GM10248 (cell line): ENCODE data around the gene ZBED4.

Experiments used
- CTCF ChIA-PET: fragments of 300-600 bp; sonication (Branson Sonifier 250); formaldehyde crosslinking; extraction: SDS; loops from one replicate; lab custom pipeline; 2021; ENCODE audit warnings: antibody characterized with exemption; lab: Yijun Ruan, JAX
- POLR2A ChIA-PET: fragments of 350-650 bp; sonication (Branson Sonifier 250); formaldehyde crosslinking; extraction: SDS; loops from one replicate; lab custom pipeline; 2020; ENCODE audit warnings: antibody characterized with exemption; lab: Yijun Ruan, JAX
- DNase-seq: peaks from one replicate; pipeline ENCODE4 v3.0.0; 2012; ENCODE audit errors: extremely low spot score
- CTCF ChIP-seq: IDR thresholded peaks from 2 replicates; pipeline ENCODE4 v1.5.1; 2012; ENCODE audit warnings: mild to moderate bottlenecking, low read depth; ENCODE audit errors: extremely low read depth, missing control alignments, control extremely low read depth

Gene ZBED4

GRCh38 chr22:49873228-49873940 lies 19.7 kb downstream of the ZBED4 start:
- ChIA-PET POLR2A (no interaction called here), CTCF (interaction anchor here (1.1 kb wide), 1 partner anchor 12 kb away, joined by 3 read pairs; no protein-coding TSS in a partner anchor)
- DNase-seq = no peak
- TF ChIP-seq CTCF = no peak

- TF ChIP-seq CTCF = no peak
- ChIA-PET CTCF (no interaction called here), POLR2A (no interaction called here)
- no peak for DNase-seq
These were observed 24.0 kb downstream of the ZBED4 start for GRCh38 chr22:49877642-49878041.

- CTCF ChIA-PET = no interaction called here
These were observed 24.6 kb downstream of the ZBED4 start for GRCh38 chr22:49878206-49878605.

GRCh38 chr22:49879871-49880270 lies 26.2 kb downstream of the ZBED4 start:
- ChIA-PET CTCF (interaction anchor here (2.0 to 3.2 kb wide), 2 partner anchors 12 to 21 kb away, joined by 6 to 18 read pairs; no protein-coding TSS in a partner anchor), POLR2A (no interaction called here)
- no peak for DNase-seq
- TF ChIP-seq CTCF = no peak

More at GRCh38 chr22:49878206-49878605, 24.6 kb downstream of the ZBED4 start:
- POLR2A ChIA-PET = no interaction called here
- DNase-seq = no peak
- no peak for TF ChIP-seq CTCF

- peak; percentile 69 for DNase-seq
- CTCF ChIA-PET = interaction anchor here (2.0 to 3.2 kb wide), 2 partner anchors 11 to 22 kb away, joined by 6 to 18 read pairs; no protein-coding TSS in a partner anchor
- TF ChIP-seq CTCF = no peak
- POLR2A ChIA-PET = no interaction called here
These were observed 26.6 kb downstream of the ZBED4 start for GRCh38 chr22:49880281-49880680.

- CTCF ChIA-PET = interaction anchor here (1.4 to 3.2 kb wide), 2 partner anchors 10 to 11 kb away, joined by 3 to 18 read pairs; no protein-coding TSS in a partner anchor
- no peak for TF ChIP-seq CTCF
- peak; percentile 40 for DNase-seq
- POLR2A ChIA-PET = interaction anchor here (0.6 kb wide), 1 partner anchor 14 kb away, joined by 3 read pairs; no protein-coding TSS in a partner anchor
These were observed 28.2 kb downstream of the ZBED4 start for GRCh38 chr22:49881856-49882255.
